Measurements from ENCODE around the gene PLOD2.
"Not testable (repeated sequence)": the region's sequence is repeated elsewhere in the genome, so short reads cannot be mapped to it uniquely, and the experiment has no call there.

The PLOD2 gene

DNA sequence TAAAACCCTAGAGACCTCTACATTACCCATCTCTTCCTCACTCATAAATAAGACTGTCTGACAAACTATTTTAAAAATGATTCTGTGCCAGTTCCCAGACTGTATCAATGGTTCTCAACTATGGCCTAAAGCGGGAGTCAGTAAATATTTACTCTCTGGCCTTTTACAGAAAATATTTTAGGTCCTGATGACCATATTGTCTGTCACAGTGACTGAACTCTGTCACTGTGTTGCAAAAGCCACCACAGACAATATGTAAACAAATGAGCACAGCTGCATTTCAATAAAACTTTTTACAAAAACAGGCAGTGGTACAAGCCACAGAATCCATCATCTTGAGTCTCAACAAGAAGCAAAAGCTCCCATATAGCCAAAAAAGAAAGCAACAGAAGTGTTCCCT, 45.4 kb downstream of the PLOD2 start:
- Mint-ChIP-seq H3K9me3 (peaks cover 39% of the 10 kb centered on the region), H3K36me3 (ENCODE audit: low read depth) (no peaks in the 10 kb centered on the region), H3K27ac (no peak overlapping the region), H3K27me3 (no peaks in the 10 kb centered on the region), H3K4me1 (ENCODE audit: low read depth) (no peaks in the 10 kb centered on the region), H3K4me3 (no peak overlapping the region)
- intact Hi-C loops (cut with micrococcal nuclease): no loop called here

DNA sequence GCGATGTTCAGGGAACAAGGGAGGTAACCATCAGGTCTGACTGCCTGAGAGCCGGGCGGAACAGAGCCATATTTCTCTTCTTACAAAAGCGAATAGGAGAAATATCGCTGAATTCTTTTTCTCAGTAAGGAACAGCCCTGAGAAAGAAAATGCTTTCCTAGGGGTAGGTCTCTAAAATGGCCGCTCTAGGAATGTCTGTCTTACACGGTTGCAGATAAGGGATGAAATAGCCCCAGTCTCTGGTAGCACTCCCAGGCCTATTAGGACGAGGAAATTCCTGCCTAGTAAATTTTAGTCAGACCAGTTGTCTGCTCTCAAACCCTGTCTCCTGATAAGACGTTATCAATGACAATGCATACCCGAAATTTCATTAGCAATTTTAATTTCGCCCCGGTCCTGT, 47.2 kb downstream of the PLOD2 start:
- H3K27ac Mint-ChIP-seq; H3K4me3 Mint-ChIP-seq; H3K27me3 Mint-ChIP-seq; H3K4me1 Mint-ChIP-seq (ENCODE audit: low read depth); H3K36me3 Mint-ChIP-seq (ENCODE audit: low read depth); intact Hi-C loops (cut with micrococcal nuclease): not testable (repeated sequence)
- peaks cover 39% of the 10 kb centered on the region for H3K9me3 Mint-ChIP-seq

- H3K27me3 Mint-ChIP-seq: no peaks in the 10 kb centered on the region
- peaks cover 39% of the 10 kb centered on the region for H3K9me3 Mint-ChIP-seq
- no peaks in the 10 kb centered on the region for H3K36me3 Mint-ChIP-seq (ENCODE audit: low read depth)
- intact Hi-C loops (cut with micrococcal nuclease): no loop called here
- H3K27ac Mint-ChIP-seq: no peak overlapping the region
- H3K4me1 Mint-ChIP-seq (ENCODE audit: low read depth): no peaks in the 10 kb centered on the region
- no peak overlapping the region for H3K4me3 Mint-ChIP-seq
These were observed 49.6 kb downstream of the PLOD2 start for GRCh38 chr3:146111337-146111736.

GRCh38 chr3:146110161-146110560, 50.8 kb downstream of the PLOD2 start:
- intact Hi-C loops (cut with micrococcal nuclease): no loop called here
- Mint-ChIP-seq H3K9me3 (peaks cover 28% of the 10 kb centered on the region), H3K36me3 (ENCODE audit: low read depth) (no peaks in the 10 kb centered on the region), H3K27ac (no peak overlapping the region), H3K27me3 (no peaks in the 10 kb centered on the region), H3K4me1 (ENCODE audit: low read depth) (no peaks in the 10 kb centered on the region), H3K4me3 (no peak overlapping the region)

DNA sequence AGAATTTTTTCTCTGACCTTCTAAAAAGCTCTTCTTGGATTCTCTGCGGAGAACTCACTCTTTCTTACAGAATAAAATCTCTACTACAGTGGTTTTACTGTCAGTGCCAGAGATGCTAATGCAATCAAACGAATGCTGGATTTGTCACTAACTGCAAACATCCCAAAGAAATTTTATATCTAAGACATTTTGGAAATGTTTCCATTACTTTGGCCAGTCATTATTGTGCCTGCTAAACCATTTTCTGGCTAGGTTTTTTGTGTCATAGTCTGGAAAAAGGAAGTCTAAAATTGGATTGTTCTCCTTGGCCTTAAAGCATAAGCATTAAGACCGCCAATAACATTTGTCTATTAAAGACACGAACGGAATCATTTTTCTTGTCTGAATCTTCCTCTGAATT, 54.0 kb downstream of the PLOD2 start:
- Mint-ChIP-seq H3K4me3 (no peak overlapping the region), H3K36me3 (ENCODE audit: low read depth) (no peaks in the 10 kb centered on the region), H3K9me3 (peaks cover 1% of the 10 kb centered on the region), H3K27ac (no peak overlapping the region), H3K4me1 (ENCODE audit: low read depth) (no peaks in the 10 kb centered on the region), H3K27me3 (no peaks in the 10 kb centered on the region)
- intact Hi-C loops (cut with micrococcal nuclease): no loop called here

- intact Hi-C loops (cut with micrococcal nuclease): no loop called here
- H3K27ac Mint-ChIP-seq: no peak overlapping the region
- no peaks in the 10 kb centered on the region for H3K27me3 Mint-ChIP-seq
- no peaks in the 10 kb centered on the region for H3K4me1 Mint-ChIP-seq (ENCODE audit: low read depth)
- H3K4me3 Mint-ChIP-seq: no peak overlapping the region
- no peaks in the 10 kb centered on the region for H3K9me3 Mint-ChIP-seq
- no peaks in the 10 kb centered on the region for H3K36me3 Mint-ChIP-seq (ENCODE audit: low read depth)
These were observed 56.9 kb downstream of the PLOD2 start for GRCh38 chr3:146104068-146104467.

DNA sequence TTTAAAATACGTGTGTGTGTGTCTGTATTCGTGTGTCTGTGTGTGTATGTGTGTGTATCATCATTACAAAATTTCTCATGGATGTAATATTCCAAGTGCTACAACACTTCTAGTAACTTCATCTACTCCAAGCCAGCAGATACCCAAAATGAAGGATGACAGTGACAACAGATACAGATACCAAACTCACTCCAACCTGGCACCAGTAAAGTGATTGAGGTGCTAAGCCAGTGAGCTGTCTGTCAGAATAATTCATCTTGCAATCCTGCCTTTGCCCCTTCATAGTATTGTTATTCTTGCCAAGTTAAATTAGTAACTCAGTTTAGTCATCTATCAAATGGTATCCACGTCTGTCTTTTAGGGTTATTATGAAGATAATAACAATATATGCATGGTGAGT, 58.1 kb downstream of the PLOD2 start:
- H3K9me3 Mint-ChIP-seq: no peaks in the 10 kb centered on the region
- H3K36me3 Mint-ChIP-seq (ENCODE audit: low read depth): no peaks in the 10 kb centered on the region
- intact Hi-C loops (cut with micrococcal nuclease): no loop called here
- no peaks in the 10 kb centered on the region for H3K4me1 Mint-ChIP-seq (ENCODE audit: low read depth)
- H3K27me3 Mint-ChIP-seq: no peaks in the 10 kb centered on the region
- H3K4me3 Mint-ChIP-seq: no peak overlapping the region
- no peak overlapping the region for H3K27ac Mint-ChIP-seq

- Mint-ChIP-seq H3K4me1 (ENCODE audit: low read depth) (no peaks in the 10 kb centered on the region), H3K27ac (no peak overlapping the region), H3K36me3 (ENCODE audit: low read depth) (no peaks in the 10 kb centered on the region), H3K9me3 (no peaks in the 10 kb centered on the region), H3K27me3 (no peaks in the 10 kb centered on the region), H3K4me3 (no peak overlapping the region)
- intact Hi-C loops (cut with micrococcal nuclease): no loop called here
These were observed 59.4 kb downstream of the PLOD2 start for GRCh38 chr3:146101538-146101937.

- Mint-ChIP-seq H3K36me3 (ENCODE audit: low read depth) (no peaks in the 10 kb centered on the region), H3K27me3 (no peaks in the 10 kb centered on the region), H3K9me3 (no peaks in the 10 kb centered on the region), H3K4me1 (ENCODE audit: low read depth) (no peaks in the 10 kb centered on the region), H3K4me3 (no peak overlapping the region), H3K27ac (no peak overlapping the region)
- intact Hi-C loops (cut with micrococcal nuclease): no loop called here
These were observed 60.0 kb downstream of the PLOD2 start for GRCh38 chr3:146100825-146101444.

DNA sequence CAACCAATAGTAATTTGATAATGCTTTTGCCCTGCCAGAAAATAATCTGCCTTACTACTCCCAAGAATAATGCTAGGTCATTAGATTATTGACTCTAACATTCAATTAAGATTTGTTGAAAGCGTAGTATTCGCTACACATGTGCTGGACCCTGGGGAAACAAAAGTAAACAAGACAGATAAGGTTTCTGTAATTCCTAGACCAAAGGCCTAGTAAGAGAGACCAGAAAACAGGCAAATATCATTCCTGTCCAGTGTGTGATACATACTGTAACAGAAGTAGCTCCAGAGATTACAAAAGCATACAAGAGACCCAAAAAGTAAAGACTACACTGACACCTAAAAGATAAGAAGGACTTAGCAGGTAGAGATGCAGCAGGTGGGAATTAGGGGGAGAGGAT, 60.8 kb downstream of the PLOD2 start:
- H3K36me3 Mint-ChIP-seq (ENCODE audit: low read depth): no peaks in the 10 kb centered on the region
- H3K27ac Mint-ChIP-seq: no peak overlapping the region
- H3K4me3 Mint-ChIP-seq: no peak overlapping the region
- no peaks in the 10 kb centered on the region for H3K9me3 Mint-ChIP-seq
- intact Hi-C loops (cut with micrococcal nuclease): no loop called here
- no peaks in the 10 kb centered on the region for H3K4me1 Mint-ChIP-seq (ENCODE audit: low read depth)
- H3K27me3 Mint-ChIP-seq: no peaks in the 10 kb centered on the region

DNA sequence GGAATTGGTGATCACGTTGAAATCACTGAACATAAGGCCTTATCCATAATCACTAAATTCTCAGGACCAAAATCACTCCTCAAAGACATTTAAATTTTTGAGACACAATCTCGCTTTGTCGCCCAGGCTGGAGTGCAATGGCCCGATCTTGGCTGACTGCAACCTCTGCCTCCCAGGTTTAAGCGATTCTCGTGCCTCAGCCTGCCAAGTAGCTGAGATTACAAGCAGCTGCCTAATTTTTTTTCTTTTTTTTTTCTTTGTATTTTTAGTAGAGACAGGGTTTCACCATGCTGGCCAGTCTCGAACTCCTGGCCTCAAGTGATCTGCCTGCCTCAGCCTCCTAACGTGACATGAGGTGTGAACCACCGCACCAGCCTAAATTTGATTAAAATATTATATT, 61.7 kb downstream of the PLOD2 start:
- Mint-ChIP-seq H3K36me3 (ENCODE audit: low read depth) (no peaks in the 10 kb centered on the region), H3K4me1 (ENCODE audit: low read depth) (no peaks in the 10 kb centered on the region), H3K27ac (no peak overlapping the region), H3K9me3 (no peaks in the 10 kb centered on the region), H3K4me3 (no peak overlapping the region), H3K27me3 (no peaks in the 10 kb centered on the region)
- intact Hi-C loops (cut with micrococcal nuclease): no loop called here

DNA sequence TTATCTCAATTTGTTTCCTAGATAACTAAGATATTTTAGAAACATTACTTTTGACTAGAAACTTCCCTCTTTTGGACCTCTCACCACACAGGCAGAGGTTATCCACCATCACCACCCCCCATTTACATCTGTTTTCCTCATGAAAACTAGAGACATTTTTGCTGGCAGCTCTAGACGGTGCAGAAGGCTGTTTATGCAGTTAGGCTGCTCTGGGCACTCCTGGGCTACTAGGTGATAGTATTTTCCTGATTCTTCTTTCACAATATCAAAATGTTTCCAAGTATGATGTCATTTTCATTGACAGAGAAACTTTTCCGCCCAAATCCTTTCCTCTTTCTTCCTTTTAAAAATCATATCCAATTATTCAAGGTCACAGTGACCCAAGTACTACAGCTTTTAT, 67.1 kb downstream of the PLOD2 start:
- H3K9me3 Mint-ChIP-seq: no peaks in the 10 kb centered on the region
- H3K4me1 Mint-ChIP-seq (ENCODE audit: low read depth): no peaks in the 10 kb centered on the region
- intact Hi-C loops (cut with micrococcal nuclease): no loop called here
- H3K36me3 Mint-ChIP-seq (ENCODE audit: low read depth): no peaks in the 10 kb centered on the region
- no peak overlapping the region for H3K4me3 Mint-ChIP-seq
- no peak overlapping the region for H3K27ac Mint-ChIP-seq
- H3K27me3 Mint-ChIP-seq: no peaks in the 10 kb centered on the region

DNA sequence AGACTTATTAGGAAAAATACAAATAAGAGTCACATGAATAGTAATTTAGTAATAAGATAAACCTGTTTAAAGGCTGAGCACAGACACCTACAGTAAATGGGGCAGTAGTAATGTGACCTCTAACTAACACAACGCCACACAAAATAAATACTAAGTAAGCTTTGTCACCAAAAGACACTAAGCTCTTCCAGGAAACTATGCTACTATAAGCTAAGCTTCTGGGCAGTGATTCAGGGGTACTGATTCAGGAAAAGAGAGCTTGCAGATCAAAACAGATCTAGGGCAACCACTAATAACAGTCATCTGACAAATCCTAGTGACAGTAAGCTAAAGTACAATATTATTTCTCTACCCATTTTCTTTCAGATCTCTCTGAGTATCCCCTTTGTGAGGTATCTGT, 68.8 kb downstream of the PLOD2 start:
- intact Hi-C loops (cut with micrococcal nuclease): no loop called here
- Mint-ChIP-seq H3K27me3 (no peaks in the 10 kb centered on the region), H3K4me3 (no peak overlapping the region), H3K36me3 (ENCODE audit: low read depth) (no peaks in the 10 kb centered on the region), H3K27ac (no peak overlapping the region), H3K9me3 (no peaks in the 10 kb centered on the region), H3K4me1 (ENCODE audit: low read depth) (no peaks in the 10 kb centered on the region)

DNA sequence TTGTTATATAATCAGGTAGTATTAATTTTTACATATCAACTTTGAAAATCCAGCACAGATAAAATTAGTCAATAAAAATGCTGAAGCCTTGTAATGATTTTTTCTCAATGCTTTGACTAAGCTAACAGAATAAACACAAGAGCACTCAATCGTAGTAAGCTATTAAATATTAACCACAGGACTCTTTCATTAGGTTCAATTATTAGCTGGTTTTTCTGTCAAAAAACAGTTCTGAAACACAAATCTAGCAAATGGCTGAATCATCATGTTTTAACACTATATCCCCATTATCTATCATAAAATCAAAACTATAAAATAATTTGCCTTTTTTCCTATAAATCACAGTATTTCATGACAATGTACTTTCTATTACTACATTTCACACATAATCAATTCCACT, 69.6 kb downstream of the PLOD2 start:
- Mint-ChIP-seq H3K27ac (no peak overlapping the region), H3K4me1 (ENCODE audit: low read depth) (no peaks in the 10 kb centered on the region), H3K4me3 (no peak overlapping the region), H3K9me3 (no peaks in the 10 kb centered on the region), H3K27me3 (no peaks in the 10 kb centered on the region), H3K36me3 (ENCODE audit: low read depth) (no peaks in the 10 kb centered on the region)
- intact Hi-C loops (cut with micrococcal nuclease): no loop called here

GRCh38 chr3:146090521-146090920, 70.5 kb downstream of the PLOD2 start:
- Mint-ChIP-seq H3K27me3 (no peaks in the 10 kb centered on the region), H3K36me3 (ENCODE audit: low read depth) (no peaks in the 10 kb centered on the region), H3K9me3 (no peaks in the 10 kb centered on the region), H3K4me1 (ENCODE audit: low read depth) (no peaks in the 10 kb centered on the region), H3K4me3 (no peak overlapping the region), H3K27ac (no peak overlapping the region)
- intact Hi-C loops (cut with micrococcal nuclease): no loop called here
